ENCODE results near the gene POMZP3.
"Not testable (repeated sequence)": the region's sequence is repeated elsewhere in the genome, so short reads cannot be mapped to it uniquely, and the experiment has no call there.

POMZP3 gene

GRCh38 chr7:76626989-76627642, at the start of gene POMZP3:
TSS of gene POMZP3 (minus strand) at chr7:76627279. CDS start at chr7:76626064, 1,215 bp downstream.
- DNase-seq = not testable (repeated sequence)

DNA sequence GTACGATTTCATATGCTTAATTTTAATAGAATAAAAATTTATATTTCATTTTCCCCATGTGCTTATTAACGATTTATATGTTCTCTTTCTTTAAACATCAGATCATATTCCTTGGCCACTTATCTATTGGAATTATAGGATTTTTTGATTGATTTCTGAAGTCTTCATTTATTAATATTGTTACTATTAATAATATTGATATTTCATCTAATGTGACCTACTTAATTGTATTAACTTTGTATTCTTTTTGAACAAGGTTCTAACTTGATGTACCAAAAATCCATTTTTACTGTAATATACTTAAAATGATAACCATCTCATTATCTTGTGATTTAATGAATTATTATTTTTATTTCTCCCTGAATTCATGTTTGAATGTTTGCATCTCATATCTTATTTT, 48.7 kb upstream of the POMZP3 start:
- DNase-seq = not testable (repeated sequence)

- DNase-seq = not testable (repeated sequence)
Measured at GRCh38 chr7:76673346-76673745, 46.3 kb upstream of the POMZP3 start.

DNA sequence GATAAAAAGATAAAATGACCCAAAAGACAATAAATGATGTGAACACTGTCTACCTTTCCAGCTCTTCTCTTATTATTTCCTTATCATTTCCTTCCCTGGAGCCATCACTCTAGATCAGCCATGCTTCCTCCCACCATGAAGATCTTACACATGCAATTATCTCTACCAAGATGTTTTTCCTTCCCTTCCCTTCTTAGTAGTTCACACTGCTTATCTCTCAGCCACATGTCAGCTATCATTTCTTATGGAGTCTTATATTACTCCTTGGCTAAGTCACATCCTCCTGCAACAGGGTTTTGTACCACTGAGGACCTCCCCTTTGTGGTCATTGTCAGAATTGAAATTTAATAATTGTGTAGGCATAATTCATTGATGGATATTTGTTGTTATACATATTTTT, 32.1 kb upstream of the POMZP3 start:
- not testable (repeated sequence) for DNase-seq

DNA sequence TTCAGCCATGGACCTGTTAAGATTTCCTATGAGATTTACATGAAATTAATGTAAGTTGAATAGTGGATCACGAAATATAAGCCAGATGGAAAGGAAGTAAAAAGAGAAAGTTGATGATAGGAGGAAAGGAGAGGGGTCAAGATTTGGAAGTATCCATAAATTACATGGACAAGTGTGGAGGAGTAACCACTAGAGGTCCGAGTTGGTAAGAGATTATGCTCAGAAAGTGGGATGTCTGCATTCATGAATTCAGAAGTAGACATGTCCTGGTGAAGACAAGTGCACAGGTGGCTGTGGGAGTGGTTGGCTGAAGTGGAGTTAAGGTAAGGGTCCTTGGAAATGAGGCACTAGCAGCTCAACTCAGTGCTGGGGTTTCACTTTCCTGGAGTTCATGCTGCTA, 29.3 kb upstream of the POMZP3 start:
- not testable (repeated sequence) for DNase-seq

DNA sequence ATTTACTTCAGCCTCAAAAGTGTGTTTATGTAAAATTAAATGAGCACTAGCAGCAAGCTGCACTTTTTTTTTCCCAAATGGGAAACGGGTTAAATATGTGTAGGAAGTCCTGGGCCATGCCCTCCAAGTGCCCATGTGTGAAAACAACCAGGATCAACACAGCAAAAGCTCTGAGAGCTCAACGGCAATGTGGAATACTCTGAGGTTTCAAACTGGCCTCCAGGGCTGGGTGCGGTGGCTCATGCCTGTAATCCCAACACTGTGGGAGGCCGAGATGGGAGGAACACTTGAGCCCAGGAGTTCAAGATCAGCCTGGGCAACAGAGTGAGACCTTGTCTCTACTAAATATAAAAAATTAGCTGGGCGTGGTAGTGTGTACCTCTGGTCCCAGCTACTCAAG, 15.5 kb upstream of the POMZP3 start:
- DNase-seq = not testable (repeated sequence)

DNA sequence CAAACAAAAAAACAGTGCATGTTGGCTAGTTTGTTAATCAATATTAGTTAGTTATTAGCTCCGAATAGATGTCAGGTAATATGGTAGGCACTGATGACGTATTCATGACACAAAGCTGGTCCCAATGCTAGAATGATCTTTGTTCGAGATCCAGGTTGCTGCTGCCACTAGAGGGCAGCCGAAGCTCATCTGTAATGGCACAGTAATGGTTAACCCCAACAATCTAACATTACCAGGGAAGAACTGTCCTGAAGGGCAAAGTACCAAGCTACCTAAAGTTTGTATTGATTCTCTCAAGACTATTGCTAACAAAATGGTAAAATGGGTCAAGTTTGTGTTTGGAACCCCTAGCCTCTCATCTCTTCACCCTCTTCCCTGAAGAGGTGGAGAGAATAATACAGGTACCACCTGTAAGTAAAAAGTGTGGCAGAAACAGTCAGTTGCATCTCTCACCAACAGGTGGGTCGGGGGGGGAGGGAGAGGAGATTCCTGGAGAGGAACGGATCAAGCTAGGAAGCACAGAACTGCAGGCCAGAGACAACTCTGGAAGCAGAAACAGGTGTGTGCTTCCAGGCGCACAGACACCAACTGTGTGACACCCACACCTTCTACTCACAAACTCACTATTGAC, 10.1 kb upstream of the POMZP3 start:
- DNase-seq = not testable (repeated sequence)

DNA sequence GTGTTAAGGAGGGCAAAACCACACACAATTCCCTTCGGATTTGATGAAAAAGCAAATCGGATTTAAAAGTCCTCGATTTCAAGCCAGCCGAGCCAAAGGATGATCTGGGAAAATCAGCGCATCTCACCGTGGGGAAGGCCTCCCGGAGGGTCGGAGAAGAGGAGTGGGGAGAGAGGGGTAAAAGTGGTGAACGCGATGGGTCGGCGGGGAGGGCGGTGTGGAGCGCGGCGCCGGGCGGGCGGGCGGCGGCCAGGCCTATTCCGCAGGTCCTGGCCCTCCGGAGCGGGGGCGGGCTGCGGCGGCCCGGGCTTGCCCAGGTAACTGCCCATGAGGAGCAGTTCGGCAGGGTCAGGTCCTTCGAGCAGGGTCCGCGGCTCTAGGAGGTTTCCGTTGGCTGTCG, 498 bp downstream of the POMZP3 start:
- DNase-seq = not testable (repeated sequence)

DNA sequence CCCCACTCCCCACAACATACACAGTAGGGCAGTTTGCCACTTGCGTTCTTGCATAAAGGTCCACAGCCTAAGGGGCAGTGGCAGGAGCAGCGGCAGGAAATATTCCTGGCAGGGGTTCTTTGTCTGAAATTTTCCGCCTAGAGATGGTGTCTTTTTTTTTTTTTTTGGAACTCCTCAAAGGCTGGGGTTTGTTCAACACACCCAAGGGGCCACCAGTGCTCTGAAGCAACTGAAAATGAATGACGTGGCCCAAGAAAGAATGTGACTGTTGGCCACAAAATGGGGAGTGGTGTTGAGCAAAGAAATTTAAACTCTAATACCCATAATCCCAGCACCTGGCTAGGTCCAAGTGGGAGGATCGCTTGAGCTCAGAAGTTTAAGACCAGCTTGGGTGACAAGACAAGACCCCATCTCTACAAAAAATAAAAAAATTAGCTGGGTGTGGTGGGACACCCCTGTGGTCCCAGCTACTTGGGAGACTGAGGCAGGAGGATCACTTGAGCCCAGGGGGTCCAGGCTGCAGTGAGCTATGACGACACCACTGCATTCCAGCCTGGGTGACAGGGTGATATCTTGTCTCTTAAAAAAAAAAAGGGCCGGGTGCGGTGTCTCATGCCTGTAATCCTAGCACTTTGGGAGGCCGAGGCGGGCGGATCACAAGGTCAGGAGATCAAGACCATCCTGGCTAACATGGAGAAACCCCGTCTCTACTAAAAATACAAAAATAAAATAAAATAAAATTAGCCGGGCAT, 7.5 kb downstream of the POMZP3 start:
- not testable (repeated sequence) for DNase-seq

- DNase-seq = not testable (repeated sequence)
Measured at GRCh38 chr7:76613783-76614182, 13.3 kb downstream of the POMZP3 start.

DNA sequence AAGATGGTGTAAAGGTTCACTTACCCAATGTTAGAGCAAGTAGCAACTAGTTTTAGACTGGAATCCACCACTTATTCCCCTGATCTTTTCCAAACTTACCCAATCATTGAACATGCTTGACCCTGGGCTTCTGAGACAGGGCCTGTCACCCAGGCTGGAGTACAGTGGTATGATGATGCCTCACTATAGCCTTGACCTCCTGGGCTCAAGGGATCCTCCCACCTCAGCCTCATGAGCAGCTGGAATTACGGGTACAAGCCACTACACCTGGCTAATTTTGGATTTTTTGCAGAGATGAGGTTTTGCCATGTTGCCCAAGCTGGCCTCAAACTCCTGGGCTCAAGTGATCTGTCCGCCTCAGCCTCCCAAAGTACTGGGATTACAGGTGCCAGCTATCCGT, 14.8 kb downstream of the POMZP3 start:
- DNase-seq = not testable (repeated sequence)

GRCh38 chr7:76609864-76610263, 17.2 kb downstream of the POMZP3 start:
- DNase-seq = not testable (repeated sequence)

- not testable (repeated sequence) for DNase-seq
Measured at GRCh38 chr7:76608469-76608868, 18.6 kb downstream of the POMZP3 start.

GRCh38 chr7:76606027-76606426, 21.1 kb downstream of the POMZP3 start:
- not testable (repeated sequence) for DNase-seq

DNA sequence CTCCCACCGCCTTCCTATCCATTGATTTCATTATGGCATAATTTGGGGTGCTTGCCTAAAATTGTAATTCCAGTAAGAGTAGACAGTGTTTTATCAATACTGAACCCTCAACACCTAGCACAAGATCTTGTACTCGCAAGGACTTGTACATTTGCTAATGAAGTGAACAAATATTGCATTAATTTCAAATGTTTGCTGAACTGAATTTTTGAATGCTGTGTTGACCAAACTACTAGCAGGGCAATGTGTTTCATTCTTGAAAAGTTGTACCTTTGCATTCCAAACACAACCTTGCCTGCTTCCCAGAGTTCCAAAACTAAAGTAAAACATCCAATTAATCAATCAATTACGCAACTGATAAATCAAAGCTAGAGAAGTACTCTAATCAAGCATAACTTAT, 26.4 kb downstream of the POMZP3 start:
- DNase-seq = not testable (repeated sequence)

DNA sequence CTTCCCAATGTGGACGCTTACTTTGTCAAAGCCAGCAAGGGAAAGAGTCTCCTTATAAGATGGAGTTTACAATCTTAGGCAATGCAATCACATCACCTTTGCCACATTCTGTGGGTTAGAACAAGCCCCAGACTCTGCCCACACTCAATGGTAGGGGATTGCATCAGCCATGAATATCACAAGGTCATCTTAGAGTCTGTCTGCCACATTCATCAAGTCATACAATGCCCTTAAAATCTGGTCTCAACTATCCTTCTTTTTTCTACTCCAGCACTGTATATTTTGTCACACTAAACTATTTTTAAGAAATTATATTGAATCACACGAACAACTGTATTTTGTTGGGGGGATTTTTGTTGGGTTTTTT, 27.0 kb downstream of the POMZP3 start:
- DNase-seq = not testable (repeated sequence)

GRCh38 chr7:76598590-76599264, 28.4 kb downstream of the POMZP3 start:
- not testable (repeated sequence) for DNase-seq

DNA sequence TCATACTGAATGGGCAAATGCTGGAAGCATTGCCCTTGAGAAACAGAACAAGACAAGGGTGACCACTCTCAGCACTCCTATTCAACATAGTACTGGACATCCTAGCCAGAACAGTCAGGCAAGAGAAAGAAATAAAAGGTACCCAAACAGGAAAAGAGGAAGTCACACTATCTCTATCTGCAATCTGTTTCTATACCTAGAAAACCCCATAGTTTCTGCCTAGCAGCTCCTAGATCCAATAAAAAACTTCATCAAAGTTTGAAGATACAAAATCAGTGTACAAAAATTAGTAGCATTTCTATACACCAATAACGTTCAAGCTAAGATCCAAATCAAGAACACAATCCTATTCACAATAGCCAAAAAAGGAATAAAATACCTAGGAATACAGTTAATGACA, 29.8 kb downstream of the POMZP3 start:
- not testable (repeated sequence) for DNase-seq

DNA sequence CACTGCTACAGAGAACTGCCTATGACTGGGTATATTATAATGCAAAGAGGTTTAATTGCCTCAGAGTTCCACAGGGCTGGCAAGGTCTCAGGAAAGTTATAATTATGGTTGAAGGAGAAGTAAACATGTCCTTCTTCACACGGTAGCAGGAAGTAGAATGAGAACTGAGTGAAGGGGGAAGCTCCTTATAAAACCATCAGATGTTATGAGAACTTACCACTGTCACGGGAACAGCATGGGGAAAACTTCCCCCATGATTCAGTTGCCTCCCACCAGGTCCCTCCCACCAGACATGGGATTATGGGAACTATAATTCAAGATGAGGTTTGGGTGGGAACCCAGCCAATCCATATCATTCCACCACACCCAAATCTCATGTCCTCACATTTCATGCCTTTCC, 34.4 kb downstream of the POMZP3 start:
- DNase-seq = not testable (repeated sequence)

DNA sequence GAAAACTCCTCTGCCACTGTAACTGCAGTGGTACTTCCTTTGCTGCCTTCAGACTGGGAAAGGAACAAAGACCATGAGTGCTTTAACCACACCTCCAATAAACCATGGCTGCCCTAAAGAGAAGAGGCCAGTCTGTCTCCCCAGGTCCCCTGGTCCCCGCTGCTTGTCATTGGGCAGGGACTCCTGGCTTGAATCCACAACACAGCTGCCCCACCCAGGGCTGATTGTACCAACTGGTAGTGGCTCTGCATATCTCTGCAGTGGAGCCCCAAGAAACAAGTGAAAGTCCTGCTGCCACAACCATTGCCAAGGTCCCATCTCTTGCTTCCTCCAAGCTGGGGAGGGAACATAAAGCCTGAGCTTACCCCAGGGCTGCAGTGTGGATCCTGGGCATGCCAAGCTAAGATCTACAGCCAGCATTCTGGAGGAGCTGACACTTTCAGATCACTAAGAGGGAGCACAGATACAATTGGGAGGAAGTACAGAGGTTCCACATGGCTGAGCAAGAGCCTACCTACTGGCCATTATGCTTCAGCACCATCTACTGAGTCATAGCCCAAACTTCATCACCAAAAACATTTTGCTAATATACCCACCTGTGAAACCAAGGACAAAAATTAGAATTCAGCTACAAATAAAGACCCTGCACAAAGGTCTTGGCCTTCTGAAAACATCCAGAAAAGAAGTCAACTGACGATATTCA, 35.3 kb downstream of the POMZP3 start:
- DNase-seq = not testable (repeated sequence)

GRCh38 chr7:76591033-76591432, 36.0 kb downstream of the POMZP3 start:
- not testable (repeated sequence) for DNase-seq

DNA sequence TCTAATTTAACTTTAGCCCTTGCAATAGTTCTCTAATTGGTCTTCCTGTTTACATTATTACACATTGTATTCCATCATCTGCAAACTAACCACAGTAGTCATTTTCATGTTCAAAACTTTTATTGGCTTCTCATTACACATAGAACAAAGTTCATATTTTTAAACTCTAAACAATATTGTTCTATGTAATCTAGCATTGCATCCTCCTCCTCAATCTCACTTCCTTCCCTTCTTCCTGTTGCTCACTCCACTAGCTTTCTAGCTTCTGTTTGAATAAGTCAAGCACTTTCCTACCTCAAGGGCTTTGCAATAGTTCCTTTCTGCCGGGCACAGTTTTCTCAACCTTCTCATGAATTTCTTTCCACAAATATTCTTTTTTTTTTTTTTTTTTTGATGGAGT, 38.5 kb downstream of the POMZP3 start:
- not testable (repeated sequence) for DNase-seq

Data from cortex of kidney (tissue), 1 donor.